ENCODE measurements around the gene GRIN2C.
A peak's percentile ranks its signal among the peaks of the same experiment; 100 is the strongest.

The GRIN2C gene

GRCh38 chr17:74848656-74849399 is 10.9 kb downstream of the GRIN2C start:
- Mint-ChIP-seq H3K4me1 (peaks cover 10% of the 10 kb centered on the region), H3K36me3 (no peaks in the 10 kb centered on the region), H3K4me3 (no peak overlapping the region), H3K27me3 (peaks cover 75% of the 10 kb centered on the region), H3K27ac (no peak overlapping the region), H3K9me3 (no peaks in the 10 kb centered on the region)
- no peak for ATAC-seq

GRCh38 chr17:74846621-74847020 is 13.1 kb downstream of the GRIN2C start:
- no peaks in the 10 kb centered on the region for H3K36me3 Mint-ChIP-seq
- H3K27ac Mint-ChIP-seq = no peak overlapping the region
- no peak for ATAC-seq
- H3K4me1 Mint-ChIP-seq = peaks cover 12% of the 10 kb centered on the region
- no peaks in the 10 kb centered on the region for H3K9me3 Mint-ChIP-seq
- H3K27me3 Mint-ChIP-seq = peaks cover 68% of the 10 kb centered on the region
- H3K4me3 Mint-ChIP-seq = no peak overlapping the region

GRCh38 chr17:74843352-74843627 is 16.4 kb downstream of the GRIN2C start:
- Mint-ChIP-seq H3K9me3 (no peaks in the 10 kb centered on the region), H3K36me3 (peaks cover 6% of the 10 kb centered on the region), H3K4me3 (no peak overlapping the region), H3K27ac (no peak overlapping the region), H3K4me1 (peaks cover 27% of the 10 kb centered on the region), H3K27me3 (peaks cover 35% of the 10 kb centered on the region)
- no peak for ATAC-seq

GRCh38 chr17:74842599-74843351 is 16.9 kb downstream of the GRIN2C start:
- H3K9me3 Mint-ChIP-seq = no peaks in the 10 kb centered on the region
- H3K4me1 Mint-ChIP-seq = peaks cover 27% of the 10 kb centered on the region
- H3K4me3 Mint-ChIP-seq = no peak overlapping the region
- peak; percentile 49 for ATAC-seq
- peaks cover 11% of the 10 kb centered on the region for H3K36me3 Mint-ChIP-seq
- no peak overlapping the region for H3K27ac Mint-ChIP-seq
- H3K27me3 Mint-ChIP-seq = peaks cover 30% of the 10 kb centered on the region

- ATAC-seq = no peak
Observed at GRCh38 chr17:74842146-74842598, 17.5 kb downstream of the GRIN2C start.

GRCh38 chr17:74840989-74841666 is 18.6 kb downstream of the GRIN2C start:
- no peak overlapping the region for H3K27ac Mint-ChIP-seq
- peaks cover 35% of the 10 kb centered on the region for H3K4me1 Mint-ChIP-seq
- peaks cover 22% of the 10 kb centered on the region for H3K27me3 Mint-ChIP-seq
- no peaks in the 10 kb centered on the region for H3K9me3 Mint-ChIP-seq
- peaks cover 23% of the 10 kb centered on the region for H3K36me3 Mint-ChIP-seq
- no peak overlapping the region for H3K4me3 Mint-ChIP-seq
- peak; percentile 55 for ATAC-seq

More at GRCh38 chr17:74842146-74842598, 17.5 kb downstream of the GRIN2C start:
- peaks cover 27% of the 10 kb centered on the region for H3K4me1 Mint-ChIP-seq
- H3K27me3 Mint-ChIP-seq = peaks cover 29% of the 10 kb centered on the region
- no peak overlapping the region for H3K27ac Mint-ChIP-seq
- peaks cover 12% of the 10 kb centered on the region for H3K36me3 Mint-ChIP-seq
- no peak overlapping the region for H3K4me3 Mint-ChIP-seq
- no peaks in the 10 kb centered on the region for H3K9me3 Mint-ChIP-seq

- H3K27ac Mint-ChIP-seq = no peak overlapping the region
- H3K27me3 Mint-ChIP-seq = peaks cover 13% of the 10 kb centered on the region
- peaks cover 27% of the 10 kb centered on the region for H3K36me3 Mint-ChIP-seq
- H3K4me1 Mint-ChIP-seq = peaks cover 44% of the 10 kb centered on the region
- no peaks in the 10 kb centered on the region for H3K9me3 Mint-ChIP-seq
- no peak for ATAC-seq
- H3K4me3 Mint-ChIP-seq = no peak overlapping the region
Observed at GRCh38 chr17:74839990-74840852, 19.5 kb downstream of the GRIN2C start.

GRCh38 chr17:74838274-74838673 is 21.4 kb downstream of the GRIN2C start:
- Mint-ChIP-seq H3K36me3 (peaks cover 27% of the 10 kb centered on the region), H3K27ac (no peak overlapping the region), H3K4me3 (no peak overlapping the region), H3K9me3 (no peaks in the 10 kb centered on the region), H3K27me3 (peaks cover under 1% of the 10 kb centered on the region), H3K4me1 (peaks cover 55% of the 10 kb centered on the region)
- no peak for ATAC-seq

- H3K27me3 Mint-ChIP-seq = no peaks in the 10 kb centered on the region
- ATAC-seq = no peak
- H3K4me3 Mint-ChIP-seq = no peak overlapping the region
- no peak overlapping the region for H3K27ac Mint-ChIP-seq
- H3K36me3 Mint-ChIP-seq = peaks cover 27% of the 10 kb centered on the region
- H3K9me3 Mint-ChIP-seq = no peaks in the 10 kb centered on the region
- peaks cover 66% of the 10 kb centered on the region for H3K4me1 Mint-ChIP-seq
Observed at GRCh38 chr17:74836691-74837467, 22.8 kb downstream of the GRIN2C start.

GRCh38 chr17:74836191-74836590 is 23.5 kb downstream of the GRIN2C start:
- Mint-ChIP-seq H3K4me3 (no peak overlapping the region), H3K9me3 (no peaks in the 10 kb centered on the region), H3K27ac (no peak overlapping the region), H3K27me3 (no peaks in the 10 kb centered on the region), H3K36me3 (peaks cover 32% of the 10 kb centered on the region), H3K4me1 (peaks cover 59% of the 10 kb centered on the region)
- ATAC-seq = no peak

GRCh38 chr17:74833501-74834377 is 25.9 kb downstream of the GRIN2C start:
- Mint-ChIP-seq H3K4me1 (peaks cover 48% of the 10 kb centered on the region), H3K36me3 (peaks cover 42% of the 10 kb centered on the region), H3K27me3 (no peaks in the 10 kb centered on the region), H3K27ac (peak overlapping the region; percentile 65), H3K9me3 (no peaks in the 10 kb centered on the region), H3K4me3 (no peak overlapping the region)
- ATAC-seq = peak; percentile 81

GRCh38 chr17:74832421-74832820 is 27.3 kb downstream of the GRIN2C start:
- ATAC-seq = peak; percentile 69

GRCh38 chr17:74831444-74832146 is 28.1 kb downstream of the GRIN2C start:
- Mint-ChIP-seq H3K27me3 (no peaks in the 10 kb centered on the region), H3K9me3 (no peaks in the 10 kb centered on the region), H3K4me3 (no peak overlapping the region), H3K27ac (peak overlapping the region; percentile 65), H3K4me1 (peaks cover 46% of the 10 kb centered on the region), H3K36me3 (peaks cover 25% of the 10 kb centered on the region)
- ATAC-seq = no peak

More at GRCh38 chr17:74832421-74832820, 27.3 kb downstream of the GRIN2C start:
- Mint-ChIP-seq H3K4me1 (peaks cover 48% of the 10 kb centered on the region), H3K27me3 (no peaks in the 10 kb centered on the region), H3K27ac (peak overlapping the region; percentile 65), H3K36me3 (peaks cover 31% of the 10 kb centered on the region), H3K9me3 (no peaks in the 10 kb centered on the region), H3K4me3 (no peak overlapping the region)
